HepG2 (cell line): ENCODE data around the gene FTSJ1. TPM values are rescaled to one million over a fixed set of nuclear protein-coding genes. Genes with fewer than 3 reads are reported as not detected.

Experiments
- ATAC-seq: fragments of 200-7000 bp; cut with Tn5 transposase; 3 replicates; pipeline ENCODE4 v1.9.1; 2020; ENCODE audit warnings: mild to moderate bottlenecking, moderate library complexity
- BruUV-seq: library from RNA; stranded (reverse); fragments of 400-500 nt; replicated peaks from 2 replicates; lab custom pipeline; 2021; lab: Mats Ljungman, UMichigan
- CTCF ChIA-PET: fragments of 300-600 bp; formaldehyde crosslinking; extraction: SDS; loops from one replicate; lab custom pipeline; 2021; ENCODE audit warnings: low total read pairs, inconsistent platforms, low intra/inter-chr PET ratio; lab: Yijun Ruan, JAX
- POLR2A ChIA-PET: fragments of 350-600 bp; sonication (Branson Sonifier 250); formaldehyde crosslinking; loops from one replicate; lab custom pipeline; 2020; ENCODE audit warnings: antibody characterized with exemption, inconsistent platforms; lab: Yijun Ruan, JAX
- DNase-seq: peaks from one replicate; pipeline ENCODE4 v3.0.0-alpha.2; 2015; ENCODE audit warnings: low spot score
- FAIRE-seq: peaks from 3 replicates; lab custom pipeline; 2011; peaks lifted over from hg19 to GRCh38; lab: Jason Lieb, UNC
- H2AFZ ChIP-seq: one replicate; pipeline ENCODE4 v1.6.1; 2011; ENCODE audit warnings: low read length, inconsistent platforms
- H3K27ac ChIP-seq: fragments of 300-600 bp; 3 replicates; pipeline ENCODE4 v1.8.0; 2011; ENCODE audit warnings: mixed run types, mild to moderate bottlenecking, mixed read lengths, low read length, inconsistent platforms; ENCODE audit not compliant: insufficient read depth; ENCODE audit errors: extremely low read length
- H3K27me3 ChIP-seq, 2 experiments: fragments of 200-600 bp in 1 of 2; 2 replicates in 1 of 2; 3 replicates in 1 of 2; pipeline versions ENCODE4 v1.6.0 to v1.8.0; 2011; ENCODE audit warnings: low read length in 2 of 2, mild to moderate bottlenecking in 2 of 2, moderate library complexity in 2 of 2, inconsistent platforms in 1 of 2; ENCODE audit not compliant: insufficient read depth in 2 of 2, control insufficient read depth in 1 of 2
- H3K36me3 ChIP-seq, 2 experiments: fragments of 200-600 bp in 1 of 2; replicated peaks in 1 of 2; 2 replicates in 1 of 2; 3 replicates in 1 of 2; pipeline versions ENCODE4 v1.5.1 to v1.8.0; 2011; ENCODE audit warnings: low read length in 2 of 2, inconsistent platforms in 1 of 2; ENCODE audit not compliant: insufficient read depth in 2 of 2, control insufficient read depth in 1 of 2
- H3K4me1 ChIP-seq: 2 replicates; pipeline ENCODE4 v1.5.1; 2012; ENCODE audit warnings: low read length, inconsistent platforms; ENCODE audit not compliant: insufficient read depth
- H3K4me2 ChIP-seq: 2 replicates; pipeline ENCODE4 v1.6.0; 2011; ENCODE audit warnings: low read depth, low read length, inconsistent platforms
- H3K4me3 ChIP-seq, 3 experiments: fragments of 200-600 bp in 1 of 3; sonication (generic), shearing (Covaris generic) in 1 of 3; replicated peaks in 1 of 3; 2 replicates each; pipeline ENCODE4 v1.5.1; 2011 to 2016; ENCODE audit warnings: low read length in 3 of 3, inconsistent platforms in 2 of 3, low read depth in 2 of 3, mild to moderate bottlenecking in 2 of 3, control low read depth in 1 of 3, mixed read lengths in 1 of 3; ENCODE audit not compliant: insufficient read depth in 1 of 3
- H3K79me2 ChIP-seq: one replicate; pipeline ENCODE4 v1.6.1; 2011; ENCODE audit warnings: low read length, inconsistent platforms; ENCODE audit not compliant: insufficient read depth
- H3K9ac ChIP-seq: 2 replicates; pipeline ENCODE4 v1.6.0; 2011; ENCODE audit warnings: mild to moderate bottlenecking, low read depth, low read length, inconsistent platforms; ENCODE audit not compliant: insufficient read depth
- H3K9me3 ChIP-seq: 2 replicates; pipeline ENCODE4 v1.5.1; 2012; ENCODE audit warnings: mild to moderate bottlenecking, low read length
- H4K20me1 ChIP-seq: 2 replicates; pipeline ENCODE4 v1.6.0; 2011; ENCODE audit warnings: inconsistent platforms, mild to moderate bottlenecking, low read length, moderate library complexity; ENCODE audit not compliant: insufficient read depth
- ADNP ChIP-seq: sonication (generic); formaldehyde crosslinking; IDR thresholded peaks from 2 replicates; pipeline ENCODE4 v1.4.0; 2020; ENCODE audit warnings: missing genetic modification reagents
- GATAD1 ChIP-seq: IDR thresholded peaks from 2 replicates; pipeline ENCODE4 v1.6.1; 2016; ENCODE audit warnings: missing genetic modification reagents, missing compliant biosample characterization
- HBP1 ChIP-seq: IDR thresholded peaks from 2 replicates; pipeline ENCODE4 v1.6.1; 2016; ENCODE audit warnings: low read depth, control low read depth
- HDAC2 ChIP-seq: sonication (generic); formaldehyde crosslinking; IDR thresholded peaks from 2 replicates; pipeline ENCODE4 v1.4.0; 2020; ENCODE audit warnings: missing genetic modification reagents
- KMT2A ChIP-seq: sonication (generic); formaldehyde crosslinking; IDR thresholded peaks from 2 replicates; pipeline ENCODE4 v1.4.0; 2020; ENCODE audit warnings: missing genetic modification reagents
- MBD4 ChIP-seq: IDR thresholded peaks from 2 replicates; pipeline ENCODE4 v1.6.1; 2012; ENCODE audit warnings: low read length, inconsistent platforms, borderline replicate concordance
- WIZ ChIP-seq: sonication (generic); formaldehyde crosslinking; IDR thresholded peaks from 2 replicates; pipeline ENCODE4 v1.5.1; 2020; ENCODE audit warnings: mild to moderate bottlenecking, missing genetic modification reagents
- ZBTB39 ChIP-seq: sonication (generic); formaldehyde crosslinking; IDR thresholded peaks from 2 replicates; pipeline ENCODE4 v1.5.0; 2020; ENCODE audit warnings: missing genetic modification reagents
- ZBTB46 ChIP-seq: sonication (generic); formaldehyde crosslinking; IDR thresholded peaks from 2 replicates; pipeline ENCODE4 v1.4.0; 2020; ENCODE audit warnings: mild to moderate bottlenecking, missing genetic modification reagents, borderline replicate concordance
- ZFY ChIP-seq: sonication (generic); formaldehyde crosslinking; IDR thresholded peaks from 2 replicates; pipeline ENCODE4 v1.4.0; 2020; ENCODE audit warnings: missing genetic modification reagents
- ZMYM4 ChIP-seq: sonication (generic); formaldehyde crosslinking; IDR thresholded peaks from 2 replicates; pipeline ENCODE4 v1.8.1; 2023; ENCODE audit warnings: mild to moderate bottlenecking, missing genetic modification reagents
- ZNF256 ChIP-seq: sonication (generic); formaldehyde crosslinking; conservative IDR thresholded peaks from 2 replicates; pipeline ENCODE4 v1.4.0; 2020; ENCODE audit warnings: missing genetic modification reagents
- ZNF317 ChIP-seq: sonication (generic); formaldehyde crosslinking; IDR thresholded peaks from 2 replicates; pipeline ENCODE4 v1.5.0; 2020; ENCODE audit warnings: mild to moderate bottlenecking, missing genetic modification reagents
- ZNF382 ChIP-seq: sonication (generic); formaldehyde crosslinking; IDR thresholded peaks from 2 replicates; pipeline ENCODE4 v1.5.0; 2020; ENCODE audit warnings: missing genetic modification reagents, mild to moderate bottlenecking, borderline replicate concordance
- ZNF616 ChIP-seq: sonication (generic); formaldehyde crosslinking; IDR thresholded peaks from 2 replicates; pipeline ENCODE4 v1.5.0; 2020; ENCODE audit warnings: low read depth, mild to moderate bottlenecking, missing genetic modification reagents
- ZNF782 ChIP-seq: sonication (generic); formaldehyde crosslinking; IDR thresholded peaks from 2 replicates; pipeline ENCODE4 v1.4.0; 2020; ENCODE audit warnings: missing genetic modification reagents, mild to moderate bottlenecking, borderline replicate concordance
- ZSCAN25 ChIP-seq: sonication (generic); formaldehyde crosslinking; IDR thresholded peaks from 2 replicates; pipeline ENCODE4 v1.8.0; 2022; ENCODE audit warnings: mild to moderate bottlenecking, missing genetic modification reagents
- WGBS: methylation state at CpG from one replicate; pipeline ENCODE4 v1.1.6; 2017; ENCODE audit warnings: low lambda C conversion rate; 5-methylcytosine and 5-hydroxymethylcytosine counted together
- in situ Hi-C: cut with HindIII; loops from 2 replicates; pipeline ENCODE4 v1.10.0; 2017; ENCODE audit warnings: low pct_unique_long_range_greater_than_20kb; ENCODE audit not compliant: extremely low pct_ligation_motif_present
- intact Hi-C: fragments of 100-400 bp; cut with micrococcal nuclease; formaldehyde crosslinking; loops from one replicate; pipeline ENCODE4 v1.10.0; 2022; ENCODE audit not compliant: unreplicated experiment
- polyA plus RNA-seq, 8 experiments: library from polyadenylated mRNA; depleted of rRNA in 3 of 8; stranded (reverse) in 7 of 8; unstranded in 1 of 8; fragments of >200 nt; fragmentation: Illumina TruSeq in 4 of 8; extraction: Trizol in 4 of 8; gene quantifications; 2 replicates each; pipeline versions ENCODE4 v1.2.1 to v1.2.3, GENCODE V29; 2011 to 2016; ENCODE audit warnings: low read depth in 4 of 8, missing spikeins in 1 of 8, mixed read lengths in 1 of 8; ENCODE audit not compliant: insufficient read depth in 1 of 8
- total RNA-seq, 5 experiments: library from RNA; depleted of rRNA; stranded (reverse); fragments of >200 nt; fragmentation: Illumina TruSeq; extraction: Trizol; gene quantifications; 2 replicates each; pipeline ENCODE4 v1.2.3, GENCODE V29; 2016; ENCODE audit warnings: low read depth in 1 of 5
- TF ChIP-seq, protein P1 (sequence below): sonication (generic); formaldehyde crosslinking; IDR thresholded peaks from 2 replicates; pipeline ENCODE4 v1.4.0; 2020; ENCODE audit warnings: mild to moderate bottlenecking, missing genetic modification reagents

FTSJ1 gene
- total and polyA plus RNA-seq, 2 of the 13 experiments (the other 11 are each of a cell fraction or from before 2014, with no cell fraction given), result 30.3 to 37.9 TPM

GRCh38 chrX:48471504-48471903 lies 4.5 kb upstream of the FTSJ1 start:
- H3K36me3 ChIP-seq, result no peaks in the 10 kb centered on the region
- in situ Hi-C loops (no loop called here), intact Hi-C loops (loop anchor here (5.0 to 10.0 kb wide), 2 partner anchors 36 to 63 kb away; partner anchors contain the start of genes PORCN and TBC1D25)

More at GRCh38 chrX:48471504-48471903, 4.5 kb upstream of the FTSJ1 start:
- ChIA-PET POLR2A (interaction anchor here (1.1 to 3.7 kb wide), 3 partner anchors 10 to 635 kb away, joined by 3 to 16 read pairs (median 3); partner anchors contain the start of gene ZNF81), CTCF (no interaction called here)
- H2AFZ ChIP-seq, result no peak overlapping the region
- BruUV-seq, result no TSS peak
- no peak overlapping the region for H3K4me3 ChIP-seq
- no peaks in the 10 kb centered on the region for H4K20me1 ChIP-seq
- TF ChIP-seq ZFY (no peak), ZNF616 (no peak), HBP1 (CRISPR knock-in tag) (no peak), ADNP (CRISPR knock-in tag) (no peak), ZNF782 (CRISPR knock-in tag) (no peak), ZNF317 (no peak), ZMYM4 (CRISPR knock-in tag) (no peak), WIZ (no peak), ZBTB39 (CRISPR knock-in tag) (no peak), GATAD1 (no peak), HDAC2 (CRISPR knock-in tag) (no peak), ZBTB46 (CRISPR knock-in tag) (no peak), MBD4 (no peak), KMT2A (CRISPR knock-in tag) (no peak), ZSCAN25 (no peak), ZNF256 (CRISPR knock-in tag) (no peak), ZNF382 (CRISPR knock-in tag) (no peak)
- TF ChIP-seq, protein P1, sequence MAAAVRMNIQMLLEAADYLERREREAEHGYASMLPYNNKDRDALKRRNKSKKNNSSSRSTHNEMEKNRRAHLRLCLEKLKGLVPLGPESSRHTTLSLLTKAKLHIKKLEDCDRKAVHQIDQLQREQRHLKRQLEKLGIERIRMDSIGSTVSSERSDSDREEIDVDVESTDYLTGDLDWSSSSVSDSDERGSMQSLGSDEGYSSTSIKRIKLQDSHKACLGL (CRISPR knock-in tag), result no peak
- no peaks in the 10 kb centered on the region; a peak in 1 of 5 replicates for H3K27me3 ChIP-seq
- 90% methylated on average over 8 of the region's 8 CpGs for WGBS
- FAIRE-seq (no peak), ATAC-seq (no peak), DNase-seq (no peak)
- no peak overlapping the region; the same call in 1 of the 2 replicates for H3K9ac ChIP-seq
- peaks cover 18% of the 10 kb centered on the region for H3K79me2 ChIP-seq
- H3K4me2 ChIP-seq, result no peak overlapping the region
- H3K4me1 ChIP-seq, result peaks cover 59% of the 10 kb centered on the region
- H3K9me3 ChIP-seq, result no peaks in the 10 kb centered on the region
- H3K27ac ChIP-seq, result peak overlapping the region; percentile 67
